Stimulated activated CD4-positive, alpha-beta T cell treated with anti-CD3 and anti-CD28 coated beads, Interleukin-4, amount 100 ng/mL, for 48 hours (primary cell): ENCODE data around the gene SEMA6D.

Source experiments
- DNase-seq, 2 donors: peaks; one replicate each; pipeline ENCODE4 v3.0.0-alpha.2; 2020; ENCODE audit warnings: low read depth in 2 of 2

Gene SEMA6D, protein sequence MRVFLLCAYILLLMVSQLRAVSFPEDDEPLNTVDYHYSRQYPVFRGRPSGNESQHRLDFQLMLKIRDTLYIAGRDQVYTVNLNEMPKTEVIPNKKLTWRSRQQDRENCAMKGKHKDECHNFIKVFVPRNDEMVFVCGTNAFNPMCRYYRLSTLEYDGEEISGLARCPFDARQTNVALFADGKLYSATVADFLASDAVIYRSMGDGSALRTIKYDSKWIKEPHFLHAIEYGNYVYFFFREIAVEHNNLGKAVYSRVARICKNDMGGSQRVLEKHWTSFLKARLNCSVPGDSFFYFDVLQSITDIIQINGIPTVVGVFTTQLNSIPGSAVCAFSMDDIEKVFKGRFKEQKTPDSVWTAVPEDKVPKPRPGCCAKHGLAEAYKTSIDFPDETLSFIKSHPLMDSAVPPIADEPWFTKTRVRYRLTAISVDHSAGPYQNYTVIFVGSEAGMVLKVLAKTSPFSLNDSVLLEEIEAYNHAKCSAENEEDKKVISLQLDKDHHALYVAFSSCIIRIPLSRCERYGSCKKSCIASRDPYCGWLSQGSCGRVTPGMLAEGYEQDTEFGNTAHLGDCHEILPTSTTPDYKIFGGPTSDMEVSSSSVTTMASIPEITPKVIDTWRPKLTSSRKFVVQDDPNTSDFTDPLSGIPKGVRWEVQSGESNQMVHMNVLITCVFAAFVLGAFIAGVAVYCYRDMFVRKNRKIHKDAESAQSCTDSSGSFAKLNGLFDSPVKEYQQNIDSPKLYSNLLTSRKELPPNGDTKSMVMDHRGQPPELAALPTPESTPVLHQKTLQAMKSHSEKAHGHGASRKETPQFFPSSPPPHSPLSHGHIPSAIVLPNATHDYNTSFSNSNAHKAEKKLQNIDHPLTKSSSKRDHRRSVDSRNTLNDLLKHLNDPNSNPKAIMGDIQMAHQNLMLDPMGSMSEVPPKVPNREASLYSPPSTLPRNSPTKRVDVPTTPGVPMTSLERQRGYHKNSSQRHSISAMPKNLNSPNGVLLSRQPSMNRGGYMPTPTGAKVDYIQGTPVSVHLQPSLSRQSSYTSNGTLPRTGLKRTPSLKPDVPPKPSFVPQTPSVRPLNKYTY

DNA sequence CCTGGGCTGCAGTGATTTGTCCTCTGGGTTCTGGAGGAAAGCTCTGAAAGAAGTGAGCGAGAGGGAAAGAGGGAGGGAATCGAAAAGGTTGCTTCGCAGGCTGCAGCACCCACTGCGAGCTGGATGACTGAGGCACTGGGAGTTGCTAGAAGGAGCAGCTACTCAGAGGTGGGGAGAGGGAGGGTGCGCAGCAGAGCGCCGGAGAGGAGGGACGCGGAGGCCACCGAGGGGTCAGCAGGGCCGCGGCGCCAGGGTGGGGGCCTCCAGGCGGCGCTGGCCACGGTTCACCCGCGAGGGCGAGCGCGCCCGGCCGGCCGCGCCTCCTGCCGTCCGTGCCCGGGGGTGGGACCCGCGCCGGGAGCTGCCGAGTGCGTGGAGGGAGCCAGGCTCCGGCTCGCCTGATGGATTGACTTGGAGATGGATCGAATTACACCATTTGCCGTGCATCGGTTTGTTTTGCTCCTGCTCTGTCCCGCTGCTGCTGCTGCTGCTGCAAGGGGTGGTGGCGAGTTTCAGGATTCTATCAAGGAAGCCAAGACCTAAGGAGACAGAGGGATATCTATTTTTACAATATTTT, at the start of gene SEMA6D:
TSS of gene SEMA6D (plus strand) at position 470 of the 577 bp plus-strand sequence. CDS start 42,294 bp downstream, outside the sequence.
- DNase-seq, result no peak

DNA sequence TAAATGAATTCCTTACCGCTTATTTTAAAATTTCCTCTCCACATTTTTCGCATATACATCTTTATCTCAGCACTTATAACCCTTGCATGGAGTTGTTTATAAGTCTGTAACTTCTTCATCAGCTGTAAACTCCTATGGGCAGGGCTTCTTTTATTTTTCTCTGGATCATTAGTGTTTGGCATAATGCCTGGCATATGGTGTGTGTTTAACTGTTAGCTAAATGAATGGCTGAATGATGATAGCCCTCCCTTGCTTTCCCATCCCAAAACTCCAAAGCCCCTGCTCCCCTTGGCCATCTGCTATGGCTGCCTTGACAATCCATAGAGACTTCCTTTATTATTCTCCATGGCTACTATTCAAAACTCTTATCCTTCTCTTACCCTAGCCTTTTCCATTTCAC, 48.1 kb upstream of the SEMA6D start:
- DNase-seq, result no peak

DNA sequence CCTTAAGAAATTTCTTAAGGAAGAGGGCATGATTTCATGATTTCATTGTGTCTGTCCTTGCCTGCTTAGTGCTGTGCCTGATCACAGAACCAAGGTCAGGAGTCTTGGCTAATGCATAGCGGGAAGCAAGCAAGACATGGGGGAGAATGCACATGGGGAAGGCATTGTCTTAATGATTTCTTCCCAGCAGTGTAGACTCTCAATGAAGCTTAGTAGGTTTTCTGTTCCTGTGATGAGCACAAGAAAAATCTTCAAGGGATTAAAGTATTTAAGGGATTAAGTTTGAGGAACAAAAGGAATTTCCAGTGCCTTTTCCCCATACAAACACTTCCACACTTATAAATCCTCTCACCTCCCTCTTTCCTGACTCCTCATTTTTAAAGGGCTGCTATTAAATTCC, 46.9 kb upstream of the SEMA6D start:
- no peak for DNase-seq

DNA sequence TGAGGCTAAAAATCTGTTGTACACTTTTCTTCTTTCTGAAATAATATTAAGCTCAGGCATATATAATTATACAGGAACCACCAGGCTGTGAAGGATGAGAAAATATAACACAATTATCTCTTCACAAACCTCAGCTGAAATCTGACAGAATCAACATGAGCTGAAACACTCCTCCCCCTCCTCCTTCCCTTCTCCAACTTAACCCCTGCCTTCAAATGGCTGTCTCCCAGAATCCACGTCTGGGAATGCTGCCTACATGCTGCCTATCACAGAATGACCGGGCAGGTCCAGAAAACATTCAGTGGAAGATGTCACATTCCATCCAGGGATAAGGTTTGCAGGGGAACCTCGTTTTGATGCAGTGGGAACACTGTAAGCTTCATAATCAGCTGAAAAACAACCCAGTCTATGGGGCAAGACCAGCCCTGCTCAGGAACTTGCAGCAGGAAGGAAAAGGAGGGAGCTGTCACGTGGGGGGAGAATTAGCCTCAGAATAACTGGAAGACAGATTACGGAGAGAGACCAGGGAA, 44.0 kb upstream of the SEMA6D start:
- DNase-seq, result no peak

DNA sequence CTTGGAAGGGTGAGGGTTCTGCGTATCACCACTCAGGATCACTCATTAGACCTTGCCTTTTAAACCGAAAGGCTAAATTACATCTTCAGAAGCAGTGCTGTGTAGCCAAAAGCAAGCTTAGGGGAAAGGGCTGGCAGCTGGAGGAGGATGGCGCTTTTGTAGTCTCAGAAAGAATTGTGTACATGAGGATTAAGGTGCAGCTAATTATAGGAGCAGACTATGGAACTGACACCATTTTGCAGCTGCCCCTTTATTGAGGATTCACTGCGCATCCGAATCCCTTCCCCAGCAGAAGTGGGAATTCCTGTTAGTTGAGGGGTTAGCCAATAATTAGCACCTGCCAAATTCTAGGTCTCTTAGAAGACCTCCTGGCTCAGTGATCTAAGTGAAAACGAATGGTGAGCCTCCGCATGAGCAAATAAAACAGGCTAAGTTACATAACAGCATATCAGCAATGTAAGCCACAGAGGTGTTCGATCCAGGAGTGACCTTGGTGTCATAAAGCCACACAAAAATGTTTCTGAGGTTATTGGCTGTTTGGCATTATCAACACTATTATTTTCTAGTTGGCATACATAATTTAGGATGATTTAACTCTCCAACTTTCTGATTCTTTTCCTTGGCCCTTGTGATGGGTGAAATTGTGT, 42.6 kb upstream of the SEMA6D start:
- no peak for DNase-seq

DNA sequence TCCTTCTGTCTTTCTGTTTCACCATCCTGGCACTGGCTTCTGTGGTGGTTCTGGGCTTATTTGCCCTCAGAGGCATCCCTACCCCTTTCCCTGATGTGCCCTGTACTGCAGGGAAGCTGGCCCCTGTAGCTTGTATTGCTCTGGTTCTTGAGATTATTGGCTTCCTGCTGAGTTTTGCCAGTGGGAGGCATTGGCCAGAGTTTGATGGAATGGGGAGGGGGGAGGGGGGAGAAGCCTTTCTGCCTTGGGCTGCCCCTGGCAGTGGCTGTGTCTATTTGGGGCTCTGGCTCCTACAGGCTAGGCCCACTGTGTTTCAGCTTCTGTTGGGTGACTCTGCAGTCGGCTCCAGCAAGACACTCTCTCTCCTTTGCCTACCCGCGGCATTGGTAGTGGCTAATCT, 41.6 kb upstream of the SEMA6D start:
- no peak for DNase-seq

DNA sequence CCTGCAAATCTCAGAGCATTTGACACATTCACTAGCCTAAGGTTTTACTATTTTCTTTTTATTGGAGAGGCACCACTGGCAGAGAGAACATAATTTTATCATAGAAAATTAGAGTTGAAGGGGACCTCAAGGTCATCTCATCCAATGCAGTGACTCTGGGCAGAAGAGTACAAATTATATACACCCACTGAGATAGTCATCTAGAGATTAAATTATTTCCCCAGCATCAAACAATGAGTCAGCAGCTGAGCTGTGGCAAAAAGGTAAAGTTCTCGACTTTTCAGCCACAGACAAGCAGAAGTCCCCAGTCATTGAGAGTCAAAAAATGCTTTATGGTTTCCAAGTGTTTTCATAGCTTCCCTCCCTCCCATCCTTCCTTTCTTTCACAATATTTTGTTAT, 39.3 kb upstream of the SEMA6D start:
- DNase-seq, result no peak

DNA sequence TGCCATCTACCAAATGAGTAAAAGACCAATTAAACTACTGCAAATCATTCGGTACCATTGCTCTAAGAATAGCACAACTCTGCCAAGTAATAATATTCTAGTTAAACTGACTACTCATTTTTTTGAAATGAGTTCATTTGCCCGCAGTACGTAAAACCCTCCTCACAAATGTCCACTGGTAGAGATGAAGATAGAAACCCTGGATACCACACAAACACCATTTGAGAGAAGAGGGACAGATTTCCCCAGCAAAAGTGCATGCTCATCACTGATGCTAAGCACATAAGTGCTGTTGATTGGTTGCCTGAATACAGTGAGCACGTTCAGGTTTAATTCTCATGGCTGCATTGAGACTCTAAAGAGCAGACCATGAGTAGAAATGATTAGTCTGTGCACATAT, 34.6 kb upstream of the SEMA6D start:
- no peak for DNase-seq

DNA sequence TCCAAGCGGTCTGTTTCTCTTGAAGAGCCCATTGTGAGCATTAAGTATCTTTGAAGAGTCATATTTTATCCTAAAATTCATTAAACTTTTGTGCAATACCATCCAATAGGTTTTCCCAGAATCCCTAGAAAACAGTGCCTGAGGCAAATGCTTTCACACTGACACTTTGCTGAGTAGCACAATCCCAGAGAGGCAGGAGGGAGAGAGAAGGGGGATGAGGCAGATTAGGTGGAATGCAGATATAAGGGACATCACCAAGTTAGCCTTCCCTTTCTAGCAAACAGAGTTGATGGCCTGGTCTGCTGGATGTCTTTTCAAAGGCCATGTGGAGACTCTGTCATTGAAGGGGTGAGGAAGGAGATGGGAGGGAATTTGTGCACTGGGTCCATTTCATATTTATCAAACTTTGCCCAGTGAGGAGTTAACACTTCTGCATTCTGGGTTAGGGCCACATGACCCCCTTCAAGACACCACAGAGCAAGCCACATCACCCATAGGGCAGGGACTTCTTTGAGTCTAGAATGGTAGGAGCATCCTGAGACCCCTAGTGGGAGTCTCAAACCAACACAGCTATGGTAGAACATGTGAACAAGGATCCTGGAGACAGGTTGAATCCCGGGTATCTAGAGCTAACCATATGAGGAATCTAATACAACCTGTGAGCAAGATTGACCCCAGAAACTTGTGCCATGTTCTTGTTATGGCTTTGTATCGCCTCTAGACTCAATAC, 32.0 kb upstream of the SEMA6D start:
- no peak for DNase-seq

DNA sequence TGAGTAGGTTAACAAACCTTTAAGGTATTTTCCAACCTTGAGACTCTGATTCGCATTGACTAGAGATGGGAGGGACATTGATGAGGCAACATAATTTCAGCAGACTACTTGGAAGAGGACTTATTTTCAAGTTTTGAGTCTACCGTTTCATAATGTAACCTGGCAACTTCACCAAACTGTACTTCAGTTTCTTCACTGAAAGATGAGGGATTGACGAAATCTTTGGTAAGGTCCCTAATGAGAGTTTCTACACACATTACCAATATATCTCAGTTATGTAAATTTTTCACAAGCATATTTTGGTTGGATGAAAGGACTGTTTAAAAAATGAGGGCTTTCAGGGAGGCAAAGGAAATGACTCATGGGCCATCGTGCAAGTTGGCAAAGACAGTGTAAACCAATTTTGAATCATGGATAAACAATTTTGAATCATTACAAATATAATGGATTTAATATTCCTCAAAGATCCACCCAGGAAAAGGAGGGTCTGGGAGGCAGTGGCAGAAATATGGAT, 28.7 kb upstream of the SEMA6D start:
- DNase-seq, result no peak

DNA sequence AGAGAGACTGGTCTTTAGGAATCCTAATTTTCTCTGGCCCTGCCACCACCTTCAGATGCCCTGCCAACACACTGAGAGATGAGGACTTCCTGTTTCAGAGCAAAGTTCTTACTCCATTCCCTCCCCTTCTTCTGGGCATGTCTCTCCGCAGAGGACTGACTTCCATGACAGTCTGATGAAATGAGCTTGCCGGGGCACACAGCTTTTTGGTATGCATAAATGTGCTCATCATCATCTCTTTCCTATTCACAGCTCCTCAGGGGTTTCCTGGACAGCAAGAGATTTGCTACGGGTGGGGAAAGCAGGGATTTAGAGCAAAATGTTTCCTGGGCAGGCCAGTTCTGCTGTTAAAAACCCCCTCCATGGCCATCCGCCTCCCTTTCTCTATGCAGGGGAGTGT, 27.6 kb upstream of the SEMA6D start:
- no peak for DNase-seq

DNA sequence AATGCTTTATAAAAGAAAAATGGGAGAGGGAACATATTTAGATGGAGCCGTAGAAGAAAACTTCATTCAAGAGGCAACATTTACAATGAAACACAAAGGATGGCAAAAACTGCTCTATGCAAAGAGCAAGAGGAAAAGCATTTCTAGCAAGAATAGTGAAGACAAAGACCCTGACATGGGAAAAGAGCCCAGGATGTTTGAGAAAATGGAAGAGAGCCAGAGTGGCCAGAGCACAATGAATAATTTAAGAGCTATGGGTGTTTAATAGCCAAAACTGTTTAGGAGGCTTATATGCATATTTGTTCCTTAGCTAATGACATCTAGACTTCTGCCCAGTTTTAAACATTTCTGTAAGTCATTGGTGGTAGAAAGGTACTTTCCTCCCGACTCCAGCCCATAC, 25.4 kb upstream of the SEMA6D start:
- no peak for DNase-seq

DNA sequence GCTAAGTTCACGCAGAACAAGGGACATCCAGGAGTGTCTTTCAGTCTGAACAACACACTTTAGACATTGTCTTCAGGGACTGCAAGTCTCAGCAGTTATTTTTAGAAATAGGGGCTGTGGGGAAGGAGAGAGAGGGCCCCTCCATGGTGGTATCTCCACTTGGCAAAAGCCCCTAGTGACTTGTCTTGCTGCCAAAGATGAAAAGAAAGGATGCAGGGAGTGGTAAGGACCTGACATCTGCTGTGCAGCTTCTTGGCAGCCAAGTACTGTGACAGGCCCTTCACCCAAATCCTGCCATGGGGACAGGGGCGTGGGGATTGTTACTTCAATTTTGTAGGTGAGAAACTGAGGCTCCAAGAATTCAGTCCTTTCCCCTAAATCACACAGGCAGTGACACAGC, 21.0 kb upstream of the SEMA6D start:
- no peak for DNase-seq

DNA sequence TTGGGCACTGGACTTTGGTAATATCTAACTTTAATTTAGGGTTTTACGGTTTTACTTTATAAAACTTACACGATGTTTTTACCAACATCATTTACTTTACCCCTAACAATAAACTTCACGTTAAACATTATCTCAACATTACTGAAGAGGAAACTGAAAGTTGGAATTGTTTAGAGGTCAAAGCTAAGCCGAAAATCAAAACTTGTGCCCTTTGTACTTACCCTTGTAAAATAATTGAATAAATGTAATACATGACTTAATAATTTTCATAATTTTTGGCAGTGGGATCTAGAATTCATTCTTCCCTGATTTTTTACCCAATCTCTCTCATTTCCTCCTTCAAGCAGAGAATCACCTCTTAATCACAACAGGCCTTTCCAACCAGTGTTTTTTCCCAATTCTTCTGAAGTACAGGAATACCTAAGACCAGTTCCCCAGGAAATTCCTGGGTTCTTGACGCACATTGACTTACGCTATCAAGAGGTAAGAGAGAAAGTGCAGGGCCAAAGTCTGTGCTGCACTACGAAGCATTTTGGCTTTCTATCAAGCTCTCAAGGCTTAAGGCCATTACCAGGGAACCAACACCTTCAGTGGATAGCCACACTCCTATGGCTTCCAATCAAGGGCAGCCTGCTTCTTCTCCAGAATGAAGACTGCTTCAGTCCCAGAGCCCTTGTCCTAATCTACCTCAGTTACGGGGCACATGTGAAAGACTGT, 11.9 kb upstream of the SEMA6D start:
- DNase-seq, result no peak

DNA sequence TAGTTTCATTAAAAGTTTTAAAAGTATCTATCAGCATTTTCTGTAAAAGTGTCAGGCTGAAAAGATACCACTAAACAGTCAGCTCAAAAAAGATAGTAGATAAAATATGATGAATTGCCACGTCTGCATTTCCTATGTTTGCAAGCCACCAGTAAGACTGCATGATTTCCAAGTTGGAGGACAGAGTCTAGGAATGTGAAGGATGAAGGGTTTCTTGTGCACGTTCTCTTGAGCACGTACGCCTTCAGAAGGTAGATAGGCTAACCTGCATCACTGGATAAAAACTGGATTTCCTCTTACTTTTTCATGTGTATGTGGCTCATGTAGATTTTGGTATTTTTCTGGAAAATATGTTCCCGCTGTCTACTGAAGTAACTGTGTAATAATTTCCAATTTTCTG, 9.9 kb upstream of the SEMA6D start:
- no peak for DNase-seq

DNA sequence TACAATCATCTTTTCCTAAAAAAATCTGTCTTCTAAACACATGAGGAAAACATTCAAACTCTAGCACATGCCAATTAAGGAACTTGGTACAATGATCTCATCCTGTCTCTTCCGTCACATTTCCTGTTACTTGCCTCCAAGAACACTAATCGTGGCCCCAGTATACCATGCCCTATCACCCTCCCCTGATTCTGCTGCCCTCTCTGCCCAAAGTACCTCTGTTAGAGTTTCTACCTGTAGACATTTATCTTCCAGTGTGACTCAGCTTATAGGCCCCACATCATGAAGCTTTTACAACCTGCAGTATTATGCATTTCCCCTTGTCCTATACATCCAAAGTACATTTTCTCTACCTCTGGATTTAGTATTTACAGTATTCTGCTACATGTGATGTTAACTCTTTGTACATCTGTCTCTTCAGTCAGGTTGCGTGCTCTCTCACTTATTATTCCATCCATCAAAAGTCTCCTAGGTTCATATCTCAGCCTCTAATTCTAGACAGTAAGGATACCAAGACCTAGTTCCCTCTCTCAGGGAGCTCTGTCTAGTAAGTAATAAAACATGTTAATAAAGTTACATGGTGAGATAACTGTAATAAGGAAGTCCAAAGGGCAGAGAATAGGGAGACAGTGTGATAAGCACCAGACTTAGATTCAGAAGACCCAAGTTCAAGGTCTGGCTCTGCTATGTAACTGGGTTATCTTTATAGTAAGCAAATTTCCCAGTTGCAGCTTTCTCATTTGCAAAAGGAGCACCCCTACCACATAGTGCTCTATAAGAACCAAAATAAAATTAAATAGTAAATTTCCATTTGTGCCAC, 8.9 kb upstream of the SEMA6D start:
- no peak for DNase-seq

DNA sequence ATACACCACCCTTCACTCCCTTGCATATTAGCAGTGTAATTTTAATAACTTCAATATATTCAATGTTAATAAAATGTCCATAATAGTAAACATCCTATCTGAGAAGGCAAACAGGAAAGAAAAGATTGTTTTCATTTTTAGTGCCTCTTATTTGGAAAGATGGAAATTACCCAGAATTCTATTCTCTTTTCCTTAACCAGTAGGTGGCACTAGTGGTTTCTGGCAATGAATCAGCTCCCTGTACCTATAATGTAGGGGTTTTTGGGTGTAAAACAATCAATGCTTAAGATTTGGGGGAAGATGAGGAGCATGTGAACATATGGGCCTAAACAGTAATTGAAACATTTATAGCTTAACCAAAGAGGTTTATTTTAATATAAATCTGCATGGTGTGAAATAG, 5.7 kb upstream of the SEMA6D start:
- DNase-seq, result no peak

DNA sequence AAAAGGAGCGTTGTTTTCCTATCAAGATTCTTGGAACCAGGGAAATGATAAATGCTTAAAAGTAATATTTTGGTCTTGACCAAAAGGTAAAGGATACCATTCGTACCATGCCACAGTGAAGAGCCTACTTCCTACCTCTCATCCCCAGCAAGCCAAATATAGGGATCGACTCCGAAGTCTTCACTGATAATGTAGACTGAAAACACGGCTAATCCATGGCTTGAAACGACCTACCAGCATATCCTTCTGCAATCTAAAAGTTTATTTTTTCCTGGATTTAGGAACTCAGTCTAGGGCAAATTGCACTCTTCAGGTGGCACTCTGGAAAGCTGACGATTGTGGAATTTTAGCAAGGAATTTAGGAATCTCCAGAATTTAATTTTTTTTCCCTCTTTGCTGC, 1.9 kb upstream of the SEMA6D start:
- DNase-seq, result no peak

DNA sequence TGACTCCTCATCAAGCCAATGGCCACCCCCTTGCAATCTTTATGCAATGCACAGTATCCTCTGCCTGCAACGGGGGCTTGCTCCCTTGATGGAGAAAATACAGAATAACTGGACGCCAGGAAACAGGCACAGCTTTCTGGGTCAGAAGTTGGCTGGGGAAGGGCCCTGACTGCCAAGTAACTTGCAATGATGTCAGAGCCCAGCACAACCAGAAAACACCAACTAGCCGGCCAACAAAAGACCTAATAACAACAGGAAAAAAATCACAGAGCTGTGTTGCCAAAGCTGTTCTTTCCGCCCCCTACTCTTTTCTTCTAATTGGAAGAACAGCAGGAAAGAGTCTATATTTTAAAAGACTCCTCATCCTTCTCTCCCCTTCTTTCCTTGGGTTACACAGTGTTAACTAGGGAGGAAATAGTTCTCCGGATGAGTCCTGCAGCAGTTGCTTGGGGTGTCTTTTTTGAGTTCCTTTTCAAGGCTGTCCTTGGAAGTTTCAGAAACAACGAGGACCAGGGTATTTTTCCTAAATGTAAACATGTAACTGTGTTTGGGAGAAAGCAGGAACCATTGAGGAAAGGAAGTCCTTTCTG, 1.4 kb upstream of the SEMA6D start:
- DNase-seq, result no peak
